ENCODE results near the gene ZDHHC20.

The ZDHHC20 gene, protein sequence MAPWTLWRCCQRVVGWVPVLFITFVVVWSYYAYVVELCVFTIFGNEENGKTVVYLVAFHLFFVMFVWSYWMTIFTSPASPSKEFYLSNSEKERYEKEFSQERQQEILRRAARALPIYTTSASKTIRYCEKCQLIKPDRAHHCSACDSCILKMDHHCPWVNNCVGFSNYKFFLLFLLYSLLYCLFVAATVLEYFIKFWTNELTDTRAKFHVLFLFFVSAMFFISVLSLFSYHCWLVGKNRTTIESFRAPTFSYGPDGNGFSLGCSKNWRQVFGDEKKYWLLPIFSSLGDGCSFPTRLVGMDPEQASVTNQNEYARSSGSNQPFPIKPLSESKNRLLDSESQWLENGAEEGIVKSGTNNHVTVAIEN

DNA sequence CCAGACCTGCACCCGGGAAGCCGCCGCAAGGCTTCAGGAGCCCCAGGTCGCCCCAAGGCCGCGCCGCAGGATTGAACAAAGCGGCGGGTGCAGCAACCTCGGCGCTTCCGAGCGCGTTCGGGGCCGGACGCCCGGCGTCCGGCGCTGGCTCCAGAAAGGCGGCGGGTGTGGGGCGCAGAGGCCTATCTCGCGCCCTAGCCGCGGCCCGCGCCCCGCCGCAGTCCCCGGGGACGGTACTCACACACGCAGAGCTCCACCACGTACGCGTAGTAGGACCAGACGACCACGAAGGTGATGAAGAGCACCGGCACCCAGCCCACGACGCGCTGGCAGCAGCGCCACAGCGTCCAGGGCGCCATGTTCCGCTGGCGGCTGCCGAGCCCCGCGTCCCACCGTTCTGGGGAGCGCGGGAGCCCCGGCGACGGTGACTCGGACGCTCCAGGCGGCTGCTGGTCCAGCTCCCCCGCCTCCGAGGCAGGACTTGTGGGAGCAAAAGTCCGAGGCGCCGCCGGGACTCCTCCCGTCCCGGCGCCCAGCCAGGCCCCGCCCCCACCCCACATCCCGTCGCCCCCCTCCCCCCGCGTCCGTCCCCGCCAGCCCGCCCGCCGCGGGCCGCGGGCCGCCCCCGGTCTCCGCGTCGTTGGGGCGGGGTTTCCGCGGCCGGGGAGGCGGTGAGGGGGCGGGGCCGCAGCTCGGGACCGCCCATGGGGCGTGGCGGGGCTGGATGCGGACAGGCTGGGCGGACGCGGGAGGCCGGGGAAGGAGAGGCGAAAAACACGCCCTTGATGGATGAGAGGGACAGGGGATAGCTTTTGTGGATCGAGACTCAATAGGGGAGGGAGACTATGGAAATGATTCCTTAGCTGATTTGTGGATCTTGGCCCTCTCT, at the start of gene ZDHHC20:
Gene ZDHHC20, minus strand, starts transcription at position 491 of the 889 bp plus-strand sequence. Its CDS starts 132 bp downstream, at position 359.
- DNase-seq = peak; percentile 82 to 93

DNA sequence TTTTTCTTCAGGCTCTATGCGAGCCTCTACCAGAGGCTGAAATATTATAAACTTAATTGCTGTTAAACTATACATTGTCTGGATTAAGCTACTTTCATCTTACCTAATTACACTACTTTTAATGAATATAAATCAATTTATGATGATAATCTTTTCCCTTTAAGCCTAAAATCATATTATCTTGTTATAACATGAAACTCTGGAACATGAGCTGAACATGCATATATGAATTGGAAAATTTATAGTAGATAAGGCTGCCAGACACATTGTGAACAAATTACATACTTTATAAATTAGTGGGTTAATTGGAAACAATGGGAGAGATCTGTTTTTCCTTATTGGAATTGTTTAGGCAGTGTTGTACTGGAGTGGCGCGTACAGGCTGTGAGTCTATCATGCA, 45.3 kb upstream of the ZDHHC20 start:
- DNase-seq = no peak

DNA sequence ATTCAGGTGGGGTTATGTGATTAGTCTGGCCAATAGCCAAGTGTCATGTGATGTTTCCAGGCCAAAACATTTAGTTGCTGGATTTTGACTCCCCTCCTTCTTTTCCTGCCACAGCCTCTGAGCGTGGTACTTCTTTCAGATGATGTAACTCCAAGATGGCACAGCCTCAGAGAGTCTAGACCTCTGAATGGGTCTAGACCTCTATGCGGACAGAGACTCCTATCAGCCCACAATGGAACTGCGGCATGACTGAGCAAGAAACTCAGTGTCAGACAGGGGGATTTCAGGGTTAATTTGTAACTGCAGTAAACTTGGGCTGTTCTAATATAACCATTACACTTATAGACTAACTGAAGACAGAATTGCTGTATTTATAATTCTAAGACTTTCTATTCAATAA, 42.6 kb upstream of the ZDHHC20 start:
- no peak for DNase-seq

DNA sequence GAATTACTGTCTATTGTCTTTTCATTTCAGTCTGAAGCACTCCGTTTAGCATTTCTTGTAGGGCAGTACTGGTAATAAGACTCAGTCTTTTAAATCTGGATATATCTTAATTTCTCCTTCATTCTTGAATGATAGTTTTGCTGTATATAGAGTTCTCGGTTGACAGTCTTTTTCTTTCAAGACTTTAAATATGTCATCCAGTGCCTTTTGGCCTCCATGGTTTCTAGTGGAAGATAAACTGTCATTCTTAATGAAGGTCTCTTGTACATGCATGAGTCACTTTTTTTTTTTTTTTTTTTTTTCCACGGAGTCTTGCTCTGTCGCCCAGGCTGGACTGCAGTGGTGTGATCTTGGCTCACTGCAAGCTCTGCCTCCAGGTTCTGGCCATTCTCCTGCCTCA, 27.2 kb upstream of the ZDHHC20 start:
- no peak for DNase-seq

DNA sequence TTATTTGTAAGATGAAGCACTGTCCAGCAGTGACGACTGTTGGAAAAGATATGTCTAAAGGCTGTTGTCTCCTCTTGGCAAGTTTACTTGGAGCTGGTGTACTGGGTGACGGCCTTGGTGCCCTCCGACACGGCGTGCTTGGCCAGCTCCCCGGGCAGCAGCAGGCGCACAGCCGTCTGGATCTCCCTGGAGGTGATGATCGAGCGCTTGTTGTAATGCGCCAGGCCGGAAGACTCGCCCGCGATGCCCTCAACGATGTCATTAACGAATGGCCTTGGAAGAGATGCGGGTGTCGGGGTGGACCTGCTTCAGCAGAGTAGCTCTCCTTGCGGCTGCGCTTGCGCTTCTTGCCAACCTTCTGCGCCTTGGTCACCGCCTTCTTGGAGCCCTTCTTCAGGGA, 24.6 kb upstream of the ZDHHC20 start:
- DNase-seq = no peak

DNA sequence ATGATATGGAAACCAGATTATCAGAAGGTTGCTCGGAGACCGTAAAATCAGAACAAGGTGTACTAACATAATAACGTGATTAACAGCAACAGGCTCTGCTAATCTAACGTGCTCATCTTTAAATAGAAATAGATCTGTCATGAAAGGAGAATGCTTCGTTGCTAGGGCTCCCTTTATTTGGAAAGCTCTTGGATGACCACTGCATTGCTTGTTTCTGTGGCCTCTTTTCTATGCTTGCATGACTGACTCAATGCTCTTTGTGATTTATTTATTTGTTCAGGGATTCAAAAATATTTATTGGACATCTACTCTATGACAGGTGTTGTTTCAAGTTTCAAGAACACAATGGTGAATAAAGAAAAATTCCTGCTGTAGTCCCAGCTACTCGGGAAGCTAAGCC, 22.3 kb upstream of the ZDHHC20 start:
- no peak for DNase-seq

DNA sequence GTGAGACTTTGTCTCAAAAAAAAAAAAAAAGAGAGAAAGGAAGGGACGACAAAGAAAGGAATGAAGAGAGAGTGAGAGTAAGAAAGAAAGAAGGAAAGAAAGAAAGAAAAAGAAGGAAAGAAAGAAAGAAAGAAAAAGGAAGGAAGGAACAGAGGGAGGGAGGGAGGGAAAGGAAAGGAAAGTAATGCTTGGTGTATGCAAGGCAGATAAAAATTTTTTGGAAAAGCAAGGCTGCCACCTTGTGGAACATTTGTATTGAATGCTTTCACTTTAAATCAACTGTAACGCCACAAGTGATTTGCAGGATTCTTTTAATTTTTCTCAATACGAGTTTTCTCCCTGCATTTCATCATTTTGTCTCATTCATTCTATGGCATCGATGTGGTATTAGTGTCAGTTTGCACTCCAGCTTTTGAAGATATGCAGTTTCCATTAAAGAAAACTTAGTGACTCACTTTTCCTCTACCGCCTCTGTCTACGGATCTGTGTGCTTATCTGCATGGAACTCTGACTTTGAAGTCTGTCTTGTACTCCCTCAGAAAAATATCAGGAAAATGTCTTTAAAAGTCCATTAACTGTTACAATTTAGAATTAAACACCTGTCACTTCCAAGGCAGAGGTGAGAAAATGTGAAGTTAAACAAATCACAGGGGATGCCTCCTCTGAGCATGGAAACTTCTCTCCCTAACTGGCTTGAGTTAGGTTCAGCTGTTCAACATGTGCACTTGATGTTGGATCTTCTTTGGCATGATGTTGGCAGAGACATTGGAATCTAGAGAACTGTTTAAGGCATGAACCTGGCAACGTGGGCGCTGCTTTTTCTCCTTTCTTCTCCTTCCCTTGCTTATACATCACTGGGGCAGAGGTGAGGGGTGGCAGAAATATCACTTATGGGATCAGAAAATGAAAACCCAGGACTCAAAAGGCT, 20.0 kb upstream of the ZDHHC20 start:
- DNase-seq = peak in 1 of 2 experiments; percentile 11

DNA sequence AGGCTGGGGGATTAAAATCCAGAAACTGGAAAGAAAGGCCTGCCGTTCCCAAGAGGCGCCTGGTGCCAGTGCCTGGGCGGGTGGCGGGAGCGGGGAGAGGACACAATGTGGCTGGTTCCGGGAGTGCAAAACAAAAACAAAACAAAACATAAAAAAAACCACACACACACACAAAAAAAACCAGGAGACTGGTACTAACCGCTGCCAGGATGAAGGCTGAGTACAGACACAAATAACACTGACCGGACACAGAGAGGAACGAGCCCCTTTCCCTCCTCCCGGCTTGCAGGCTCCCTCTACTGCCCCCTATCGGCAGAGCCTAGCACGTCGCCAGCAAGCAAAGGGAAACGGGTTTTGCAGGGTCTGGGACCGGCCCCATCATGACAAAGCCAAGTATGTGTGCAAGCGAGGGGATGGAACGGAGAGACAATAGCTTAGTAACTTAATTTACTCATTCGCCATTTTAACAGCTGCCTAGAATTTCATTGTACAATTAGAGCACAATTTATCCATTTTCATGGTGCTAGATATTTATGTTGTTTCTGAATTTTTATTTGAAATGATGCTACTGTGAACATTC, 17.9 kb upstream of the ZDHHC20 start:
- peak; percentile 64 to 70 for DNase-seq

DNA sequence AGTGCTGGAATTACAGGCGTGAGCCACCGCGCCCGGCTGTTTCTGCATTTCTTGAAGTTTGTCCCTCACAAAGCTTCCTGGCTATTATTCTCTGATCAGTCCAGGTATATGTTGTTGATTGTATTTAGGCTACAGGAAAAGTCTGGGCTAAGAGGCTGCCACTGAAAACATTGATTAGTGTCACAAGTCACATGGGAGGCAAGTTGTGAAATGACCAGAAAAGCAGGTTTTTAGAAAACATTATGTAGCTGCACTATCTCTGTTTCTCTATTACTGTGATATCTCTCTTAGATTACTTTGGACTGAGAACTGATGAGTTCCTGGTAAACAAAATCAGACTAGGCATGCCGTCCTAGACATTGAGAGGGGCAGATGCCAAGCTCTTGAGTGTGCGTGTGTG, 16.0 kb upstream of the ZDHHC20 start:
- DNase-seq = no peak

DNA sequence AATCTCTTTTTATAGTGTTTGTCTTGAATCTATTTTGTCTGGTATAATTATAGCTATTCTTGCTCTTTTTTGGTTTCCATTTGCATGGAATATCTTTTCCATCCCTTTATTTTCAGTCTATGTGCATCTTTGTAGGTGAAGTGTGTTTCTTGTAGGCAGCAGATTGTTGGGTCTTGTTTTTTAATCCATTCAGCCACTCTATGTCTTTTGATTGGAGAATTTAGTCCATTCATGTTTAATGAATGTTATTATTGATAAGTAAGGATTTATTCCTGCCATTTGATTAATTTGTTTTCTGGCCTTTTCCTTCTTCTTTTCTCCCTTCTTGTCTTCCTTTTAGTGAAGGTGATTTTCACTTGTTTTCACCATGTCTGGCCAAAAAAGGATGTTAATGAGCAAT, 11.7 kb upstream of the ZDHHC20 start:
- DNase-seq = no peak

DNA sequence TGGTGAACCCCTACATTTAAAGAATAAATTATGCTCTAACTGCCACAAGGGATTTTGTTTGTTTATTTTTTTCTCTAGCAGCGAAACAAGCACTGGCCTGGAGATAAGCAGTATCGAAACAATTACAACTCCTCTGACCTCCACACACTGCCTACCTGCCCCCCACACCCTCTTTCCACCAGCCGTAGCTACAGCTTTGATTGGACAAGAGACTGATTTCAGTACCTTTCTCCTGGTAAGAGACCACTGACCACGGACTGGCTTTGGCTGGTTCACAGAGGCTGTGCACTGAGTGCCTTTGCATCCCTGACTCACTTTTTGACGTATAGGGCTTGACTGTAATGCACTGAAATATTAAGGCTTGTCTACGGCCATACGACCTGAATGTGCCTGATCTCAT, 7.4 kb upstream of the ZDHHC20 start:
- DNase-seq = no peak

DNA sequence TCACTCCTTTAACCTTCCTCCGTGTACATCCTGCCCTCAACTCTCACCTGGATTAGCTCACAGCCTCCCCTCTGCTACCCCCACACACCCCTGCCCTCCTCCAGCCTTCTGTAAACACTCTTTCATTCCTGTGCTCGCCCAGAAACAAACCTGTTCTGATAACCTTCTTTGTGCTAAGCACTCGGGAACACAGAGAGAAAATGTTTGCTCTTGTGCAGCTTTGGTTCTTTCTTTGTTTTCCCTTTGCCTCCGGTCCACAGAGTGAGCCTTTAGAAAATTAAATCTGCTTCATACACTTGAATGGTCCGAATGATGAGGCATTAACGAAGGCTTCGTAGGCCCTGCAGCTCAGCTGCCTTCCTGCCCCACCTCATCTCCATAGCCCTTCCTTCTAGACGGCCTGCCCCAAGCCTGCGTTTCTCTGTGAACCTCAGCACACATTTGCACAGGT, 6.6 kb upstream of the ZDHHC20 start:
- DNase-seq = no peak

DNA sequence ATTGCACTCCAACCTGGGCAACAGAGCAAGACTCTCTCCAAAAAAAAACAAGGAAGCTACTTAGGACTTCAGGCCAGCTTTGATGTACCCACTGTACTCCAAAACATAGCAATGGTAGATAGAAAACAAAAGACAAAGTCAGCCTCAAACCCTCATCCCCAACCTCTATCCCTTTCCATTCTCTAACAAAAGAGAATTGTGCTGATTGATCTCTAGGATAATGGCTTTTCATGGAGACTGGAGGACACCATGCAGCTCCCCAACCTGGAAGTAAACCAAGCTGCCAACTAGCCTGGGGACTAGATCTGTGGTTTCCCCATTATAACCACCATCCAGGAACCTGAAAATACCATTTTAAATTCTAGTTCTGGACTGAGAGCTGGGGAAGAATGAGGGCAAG, 4.3 kb upstream of the ZDHHC20 start:
- DNase-seq = no peak

DNA sequence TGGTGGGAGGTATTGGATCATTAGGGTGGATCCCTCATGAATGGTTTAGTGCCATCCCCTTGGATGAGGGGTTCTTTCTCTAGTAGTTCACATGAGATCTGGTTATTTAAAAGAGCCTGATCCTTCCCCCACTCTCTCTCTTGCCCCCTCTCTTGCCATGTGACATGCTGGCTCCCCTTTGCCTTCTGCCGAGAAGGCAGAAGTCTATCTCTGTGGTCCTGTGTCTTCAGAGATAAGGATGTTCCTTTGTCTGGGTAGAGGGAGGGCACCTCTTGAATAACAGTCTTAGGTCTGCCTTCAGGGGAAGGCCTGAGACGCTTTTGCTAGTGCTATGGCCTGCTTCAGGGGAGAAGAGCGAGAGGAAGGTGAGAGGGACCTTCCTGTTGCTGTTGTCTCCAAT, 2.0 kb upstream of the ZDHHC20 start:
- DNase-seq = no peak

DNA sequence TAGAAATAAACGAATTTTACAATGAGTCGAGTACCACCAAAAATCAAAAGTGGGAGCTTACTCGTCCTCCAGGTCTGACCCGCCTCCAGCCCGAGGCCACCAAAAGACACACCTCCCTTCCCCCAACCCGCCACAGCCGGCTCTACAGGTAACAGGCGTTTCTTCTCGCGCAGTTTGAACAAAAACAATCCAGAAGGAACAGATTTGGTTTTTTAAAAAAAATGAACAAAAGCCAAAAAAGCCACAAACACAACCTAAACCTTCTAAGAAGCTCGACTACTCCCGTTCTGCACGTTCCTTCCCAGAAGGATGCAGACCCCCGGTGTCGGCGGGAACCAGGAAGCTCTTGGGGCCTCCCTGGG, 671 bp downstream of the ZDHHC20 start:
- DNase-seq = peak; percentile 26 to 37

DNA sequence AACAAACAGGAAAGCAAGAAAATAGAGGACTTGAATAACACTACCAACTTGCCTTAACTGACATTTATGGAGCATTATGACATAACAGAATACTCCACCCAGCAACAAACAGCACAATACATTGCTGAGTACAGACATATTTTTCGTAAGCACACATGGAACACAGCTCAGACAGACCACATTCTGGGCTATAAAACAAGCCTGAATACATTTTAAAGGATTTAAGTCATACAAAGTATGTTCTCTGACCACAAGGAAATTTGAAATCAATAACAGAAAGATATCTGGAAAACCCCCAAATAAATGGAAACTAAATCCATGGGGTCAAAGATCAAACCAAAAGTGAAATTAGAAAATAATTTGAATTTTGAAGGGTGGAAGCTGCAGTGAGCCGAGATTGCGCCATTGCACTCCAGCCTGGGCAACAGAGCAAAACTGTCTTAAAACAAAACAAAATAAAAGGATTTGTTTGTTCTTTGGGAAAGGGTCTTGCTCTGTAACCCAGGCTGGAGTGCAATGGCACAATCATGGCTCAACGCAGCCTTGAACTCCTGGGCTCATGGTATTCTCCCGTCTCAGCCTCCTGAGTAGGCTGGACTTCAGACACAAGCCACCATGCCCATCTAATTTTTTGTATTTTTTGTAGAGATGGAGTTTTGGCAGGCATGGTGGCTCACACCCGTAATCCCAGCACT, 5.6 kb downstream of the ZDHHC20 start:
- no peak for DNase-seq

DNA sequence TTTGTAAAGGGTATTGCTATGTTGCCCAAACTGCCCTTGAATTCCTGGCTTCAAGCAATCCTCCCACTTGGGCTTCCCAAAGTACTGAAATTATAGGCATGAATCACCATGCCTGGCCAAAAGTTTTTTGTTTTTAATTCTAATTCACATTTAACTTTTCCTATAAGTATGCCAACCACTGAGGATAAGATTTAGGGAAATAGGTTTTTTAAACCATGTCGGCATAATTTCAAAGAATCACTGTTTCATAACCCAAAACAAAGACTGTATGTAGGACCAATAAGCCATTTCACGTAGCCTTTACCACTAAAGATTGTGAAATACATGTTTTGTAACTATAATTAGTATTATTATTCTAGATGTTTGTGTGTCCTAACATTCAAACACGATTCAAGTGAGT, 8.2 kb downstream of the ZDHHC20 start:
- DNase-seq = no peak

DNA sequence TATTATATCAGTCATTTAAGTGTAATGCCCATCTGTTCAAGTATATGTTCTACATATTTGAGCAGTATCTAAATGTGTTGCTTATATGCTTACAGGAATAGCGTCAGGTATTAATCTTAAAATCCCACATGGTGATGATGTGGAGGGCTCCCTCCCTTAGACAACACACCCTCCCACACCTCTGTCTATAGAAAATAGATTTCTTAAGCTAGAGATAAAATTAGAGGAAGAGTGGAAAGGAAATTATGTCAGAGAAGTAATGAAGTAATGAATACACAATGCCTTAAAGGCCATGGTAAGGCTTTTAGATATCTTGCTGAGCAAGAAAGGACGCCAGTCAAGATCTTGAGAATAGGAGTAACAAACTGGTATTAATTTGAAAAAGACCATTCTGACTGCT, 12.4 kb downstream of the ZDHHC20 start:
- DNase-seq = no peak

DNA sequence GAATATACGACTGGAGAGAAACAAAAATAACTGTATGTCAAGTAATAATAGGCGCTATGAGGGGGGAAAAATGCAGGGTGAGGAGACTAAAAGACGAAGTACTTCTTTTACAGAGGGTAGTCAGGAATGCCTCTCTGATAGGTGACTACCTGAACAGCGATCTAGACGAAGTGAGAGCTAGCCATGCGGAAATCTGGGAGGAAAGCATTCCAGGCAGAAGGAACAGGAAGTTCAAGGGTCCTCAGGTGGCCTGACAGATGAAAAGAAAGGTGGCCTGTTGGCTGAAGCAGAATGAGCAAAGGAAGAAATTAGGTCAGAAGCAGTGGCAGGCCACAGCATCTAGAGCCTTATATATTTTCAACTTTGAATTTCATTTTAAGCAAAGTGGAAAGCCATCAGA, 13.3 kb downstream of the ZDHHC20 start:
- DNase-seq = no peak

DNA sequence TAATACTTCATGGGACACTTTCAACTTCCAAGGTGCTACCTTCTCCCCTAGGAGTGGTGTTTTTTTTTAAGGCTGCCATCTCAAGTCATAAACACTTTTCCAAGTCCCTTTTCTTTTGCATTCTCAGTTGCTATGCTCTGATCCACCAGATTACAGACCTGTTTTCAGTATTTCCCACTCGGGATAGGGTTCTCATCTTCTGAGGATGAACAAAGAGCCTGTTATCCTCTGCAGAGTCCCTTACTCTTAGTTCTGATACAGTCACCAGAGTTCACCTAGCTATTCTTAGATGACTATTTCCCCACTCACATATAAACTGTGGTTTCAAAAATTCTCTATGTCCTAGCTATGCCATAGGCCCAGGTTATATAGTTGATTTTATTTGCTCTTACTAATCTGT, 15.9 kb downstream of the ZDHHC20 start:
- DNase-seq = no peak

DNA sequence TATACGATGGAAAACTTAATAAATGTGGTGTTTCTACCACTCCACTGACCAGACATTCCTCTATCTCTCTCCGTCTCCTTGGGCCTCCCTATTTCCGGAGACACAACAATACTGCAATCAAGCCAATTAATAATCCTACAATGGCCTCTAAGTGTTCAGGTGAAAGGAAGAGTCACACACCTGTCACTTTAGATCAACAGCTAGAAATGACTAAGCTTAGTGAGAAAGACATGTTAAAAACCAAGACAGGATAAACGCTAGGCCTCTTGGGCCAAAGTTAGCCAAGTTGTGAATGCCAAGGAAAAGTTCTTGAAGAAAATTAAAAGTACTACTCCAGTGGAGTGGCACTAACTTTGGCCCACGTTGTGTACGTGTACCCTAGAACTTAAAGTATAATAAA, 22.5 kb downstream of the ZDHHC20 start:
- DNase-seq = no peak

DNA sequence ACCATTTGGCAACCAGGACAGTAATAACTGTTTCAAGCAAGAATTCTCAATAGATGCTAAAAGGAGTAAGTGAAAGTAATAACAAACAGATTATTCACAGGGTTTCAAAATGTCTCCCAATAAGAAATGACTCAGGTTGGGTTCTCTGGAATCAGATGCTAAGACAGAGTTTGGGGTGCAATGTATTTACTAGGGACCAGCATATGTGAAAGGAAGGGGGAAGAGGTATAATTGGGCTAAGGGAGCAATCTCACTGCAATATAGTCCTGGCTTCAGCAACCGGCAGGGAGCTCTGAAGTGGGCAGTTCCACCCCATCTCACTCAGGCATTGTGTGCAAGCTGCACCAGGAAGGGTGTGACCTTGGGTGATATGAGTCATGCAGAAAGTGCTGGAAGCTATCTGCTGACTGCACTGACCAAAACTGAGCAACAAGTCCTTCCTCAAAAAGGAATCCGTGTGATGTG, 23.4 kb downstream of the ZDHHC20 start:
- peak; percentile 5 to 47 for DNase-seq
